ENCODE results near the gene ZNF831.

The ZNF831 gene

GRCh38 chr20:59179988-59180387, 16.4 kb downstream of the ZNF831 start:
- DNase-seq (ENCODE audit: low read depth in 2 of 2), result no peak

GRCh38 chr20:59181936-59182335, 18.3 kb downstream of the ZNF831 start:
- no peak for DNase-seq (ENCODE audit: low read depth in 2 of 2)

- no peak for DNase-seq (ENCODE audit: low read depth in 2 of 2)
Measured at GRCh38 chr20:59182401-59183044, 18.9 kb downstream of the ZNF831 start.

- no peak for DNase-seq (ENCODE audit: low read depth in 2 of 2)
Measured at GRCh38 chr20:59183751-59184150, 20.1 kb downstream of the ZNF831 start.

GRCh38 chr20:59184880-59185447, 21.3 kb downstream of the ZNF831 start:
- DNase-seq (ENCODE audit: low read depth in 2 of 2), result no peak

GRCh38 chr20:59185809-59186208, 22.2 kb downstream of the ZNF831 start:
- no peak for DNase-seq (ENCODE audit: low read depth in 2 of 2)

GRCh38 chr20:59190466-59190865, 26.8 kb downstream of the ZNF831 start:
- DNase-seq (ENCODE audit: low read depth in 2 of 2), result no peak

- no peak for DNase-seq (ENCODE audit: low read depth in 2 of 2)
Measured at GRCh38 chr20:59191036-59191755, 27.6 kb downstream of the ZNF831 start.

- no peak for DNase-seq (ENCODE audit: low read depth in 2 of 2)
Measured at GRCh38 chr20:59191756-59192532, 28.3 kb downstream of the ZNF831 start.

GRCh38 chr20:59192533-59192896, 28.9 kb downstream of the ZNF831 start:
- no peak for DNase-seq (ENCODE audit: low read depth in 2 of 2)

- DNase-seq (ENCODE audit: low read depth in 2 of 2), result no peak
Measured at GRCh38 chr20:59193325-59193724, 29.7 kb downstream of the ZNF831 start.

- no peak for DNase-seq (ENCODE audit: low read depth in 2 of 2)
Measured at GRCh38 chr20:59194023-59194935, 30.7 kb downstream of the ZNF831 start.

GRCh38 chr20:59195316-59195993, 31.8 kb downstream of the ZNF831 start:
- DNase-seq (ENCODE audit: low read depth in 2 of 2), result no peak

GRCh38 chr20:59204165-59204894, 40.7 kb downstream of the ZNF831 start:
- DNase-seq (ENCODE audit: low read depth in 2 of 2), result no peak

GRCh38 chr20:59205044-59205443, 41.4 kb downstream of the ZNF831 start:
- no peak for DNase-seq (ENCODE audit: low read depth in 2 of 2)

- DNase-seq (ENCODE audit: low read depth in 2 of 2), result no peak
Measured at GRCh38 chr20:59207235-59207634, 43.6 kb downstream of the ZNF831 start.

GRCh38 chr20:59207742-59208357, 44.2 kb downstream of the ZNF831 start:
- DNase-seq (ENCODE audit: low read depth in 2 of 2), result peak; percentile 73 to 83

GRCh38 chr20:59210186-59210585, 46.6 kb downstream of the ZNF831 start:
- no peak for DNase-seq (ENCODE audit: low read depth in 2 of 2)

- DNase-seq (ENCODE audit: low read depth in 2 of 2), result no peak
Measured at GRCh38 chr20:59211208-59211765, 47.7 kb downstream of the ZNF831 start.

All from stimulated activated CD4-positive, alpha-beta T cell treated with anti-CD3 and anti-CD28 coated beads, Interleukin-4, amount 100 ng/mL, for 48 hours (primary cell).